Measurements from ENCODE around the gene DCUN1D1. TPM values are rescaled to one million over a fixed set of nuclear protein-coding genes. Genes with fewer than 3 reads are reported as not detected.

Gene DCUN1D1
- total RNA-seq, 4 donors from 2014 or later = 16.7 to 25.9 (median 19.6) TPM

DNA sequence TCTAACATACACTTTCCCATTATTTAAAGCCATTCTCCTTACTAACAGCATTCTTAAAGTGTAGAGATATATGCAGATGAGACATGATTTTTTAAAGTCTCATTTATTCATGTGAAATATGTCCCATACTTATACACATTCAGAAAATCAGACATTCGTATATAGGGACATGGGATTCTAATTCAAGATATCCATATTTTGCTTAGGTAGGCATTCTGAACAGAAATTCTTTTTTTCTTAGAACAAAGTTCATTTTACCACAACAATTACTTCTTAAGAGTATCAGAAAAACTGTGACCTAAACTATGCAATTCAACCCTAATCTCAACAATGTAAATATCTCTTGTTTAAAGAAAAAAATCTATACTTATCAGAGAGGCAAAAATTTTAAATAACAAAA lies 16.2 kb downstream of the DCUN1D1 start:
- 88 to 98% methylated on average over 1 of the region's 1 CpG for WGBS, 2 donors
- no peak overlapping the region for H3K4me3 ChIP-seq (ENCODE audit: low read depth, poor library complexity, severe bottlenecking)
- intact Hi-C loops (cut with DNase I; ENCODE audit: low total_unique reads) = no loop called here
- TF ChIP-seq, protein P1, sequence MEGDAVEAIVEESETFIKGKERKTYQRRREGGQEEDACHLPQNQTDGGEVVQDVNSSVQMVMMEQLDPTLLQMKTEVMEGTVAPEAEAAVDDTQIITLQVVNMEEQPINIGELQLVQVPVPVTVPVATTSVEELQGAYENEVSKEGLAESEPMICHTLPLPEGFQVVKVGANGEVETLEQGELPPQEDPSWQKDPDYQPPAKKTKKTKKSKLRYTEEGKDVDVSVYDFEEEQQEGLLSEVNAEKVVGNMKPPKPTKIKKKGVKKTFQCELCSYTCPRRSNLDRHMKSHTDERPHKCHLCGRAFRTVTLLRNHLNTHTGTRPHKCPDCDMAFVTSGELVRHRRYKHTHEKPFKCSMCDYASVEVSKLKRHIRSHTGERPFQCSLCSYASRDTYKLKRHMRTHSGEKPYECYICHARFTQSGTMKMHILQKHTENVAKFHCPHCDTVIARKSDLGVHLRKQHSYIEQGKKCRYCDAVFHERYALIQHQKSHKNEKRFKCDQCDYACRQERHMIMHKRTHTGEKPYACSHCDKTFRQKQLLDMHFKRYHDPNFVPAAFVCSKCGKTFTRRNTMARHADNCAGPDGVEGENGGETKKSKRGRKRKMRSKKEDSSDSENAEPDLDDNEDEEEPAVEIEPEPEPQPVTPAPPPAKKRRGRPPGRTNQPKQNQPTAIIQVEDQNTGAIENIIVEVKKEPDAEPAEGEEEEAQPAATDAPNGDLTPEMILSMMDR (IDR thresholded peaks at IDR 0.05) = no peak
- TF ChIP-seq POLR2A (IDR thresholded peaks at IDR 0.05) = no peak
- no peak for DNase-seq (ENCODE audit: low spot score in 2 of 2)

DNA sequence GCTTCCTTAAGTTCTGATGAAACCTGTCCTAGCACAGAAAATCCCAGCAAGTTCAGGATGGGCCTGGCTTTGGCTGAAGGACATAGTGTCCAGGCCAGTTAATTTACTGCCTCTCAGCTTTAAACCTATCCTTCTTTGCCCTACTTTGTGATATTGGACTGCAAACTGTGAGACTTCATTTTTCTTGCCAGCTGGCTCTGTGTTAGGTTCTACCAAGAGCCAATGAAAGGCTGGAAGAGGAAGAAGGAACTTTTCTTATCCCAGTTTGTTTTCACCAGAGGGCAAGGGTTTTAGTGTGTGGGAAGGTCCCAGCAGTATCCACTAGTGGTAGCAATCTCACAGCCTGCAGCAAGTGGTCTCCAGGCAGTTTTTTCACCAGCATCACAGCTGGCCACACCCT lies 18.2 kb downstream of the DCUN1D1 start:
- no peak for TF ChIP-seq POLR2A (IDR thresholded peaks at IDR 0.05)
- TF ChIP-seq, protein P1 (IDR thresholded peaks at IDR 0.05) = no peak
- no peak overlapping the region for H3K4me3 ChIP-seq (ENCODE audit: low read depth, poor library complexity, severe bottlenecking)
- DNase-seq (ENCODE audit: low spot score in 2 of 2) = no peak
- intact Hi-C loops (cut with DNase I; ENCODE audit: low total_unique reads) = no loop called here

DNA sequence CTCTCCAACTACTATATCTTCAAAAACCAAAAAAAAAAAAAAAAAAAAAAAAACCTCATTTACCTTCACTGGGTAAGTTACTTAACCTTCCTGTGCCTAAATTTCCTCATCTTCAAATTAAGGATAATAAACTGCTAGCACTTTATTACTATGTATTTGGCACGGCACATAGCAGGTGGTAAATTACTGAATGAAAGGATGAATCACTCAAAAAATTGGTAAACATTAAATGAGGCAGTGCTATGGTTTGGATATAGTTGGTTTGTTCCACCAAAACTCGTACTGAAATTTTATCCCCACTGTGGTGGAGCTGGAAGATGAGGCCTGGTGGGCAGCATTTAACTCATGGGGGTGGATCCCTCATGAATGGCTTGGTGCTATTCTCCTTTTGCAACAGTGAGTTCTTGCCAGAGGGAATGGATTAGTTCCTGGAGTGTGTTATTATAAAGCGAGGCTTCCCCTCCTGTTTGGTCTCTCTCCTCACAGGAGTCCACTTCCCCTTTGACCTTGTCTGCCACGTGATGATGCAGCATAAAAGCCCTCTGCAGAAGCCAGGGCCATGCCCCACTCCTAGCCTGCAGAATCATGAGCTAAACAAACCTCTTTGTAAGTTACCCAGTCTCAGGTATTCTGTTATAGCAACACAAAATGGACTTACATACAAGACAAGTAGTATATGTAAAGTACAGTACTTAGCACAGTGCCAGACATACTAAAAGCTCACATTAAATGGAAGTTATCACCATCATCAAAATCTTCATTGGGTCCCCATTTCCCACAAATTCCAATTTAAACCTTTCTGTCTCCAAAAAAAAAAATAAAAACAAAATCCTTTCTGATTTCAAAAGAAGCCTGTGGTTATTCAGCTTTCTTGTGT lies 20.6 kb downstream of the DCUN1D1 start:
- intact Hi-C loops (cut with DNase I; ENCODE audit: low total_unique reads) = no loop called here
- 55 to 59% methylated on average over 4 of the region's 4 CpGs for WGBS, 2 donors
- no peak overlapping the region for H3K4me3 ChIP-seq (ENCODE audit: low read depth, poor library complexity, severe bottlenecking)
- DNase-seq (ENCODE audit: low spot score in 2 of 2) = no peak
- TF ChIP-seq, protein P1 (IDR thresholded peaks at IDR 0.05) = no peak
- TF ChIP-seq POLR2A (IDR thresholded peaks at IDR 0.05) = no peak

DNA sequence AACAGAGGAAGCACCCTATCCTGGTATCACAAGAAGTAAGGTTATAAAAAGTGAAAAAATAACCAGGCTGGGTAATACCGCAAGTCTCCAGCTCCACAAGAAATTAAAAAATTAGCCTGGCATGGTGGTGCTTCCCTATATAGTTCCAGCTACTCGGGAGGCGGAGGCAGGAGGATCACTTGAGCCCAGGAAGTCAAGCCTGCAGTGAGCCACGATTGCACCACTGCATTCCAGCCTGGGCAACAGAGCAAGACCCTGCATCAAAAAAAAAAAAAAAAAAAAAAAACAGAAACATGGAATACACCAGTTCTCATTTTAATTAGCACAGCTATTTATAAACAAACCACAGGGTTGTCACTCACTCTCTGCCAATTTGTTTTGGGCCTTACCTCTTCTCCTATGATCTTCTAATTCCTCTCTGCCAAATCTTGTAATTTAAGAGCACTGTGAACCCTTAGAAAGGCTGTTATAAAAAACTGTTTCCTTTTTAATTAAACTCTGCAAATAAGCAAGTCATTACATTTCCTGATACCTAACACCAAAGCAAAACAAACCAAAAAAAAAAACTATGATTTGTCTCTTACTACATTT lies 22.6 kb downstream of the DCUN1D1 start:
- TF ChIP-seq, protein P1 (IDR thresholded peaks at IDR 0.05) = no peak
- no peak for TF ChIP-seq POLR2A (IDR thresholded peaks at IDR 0.05)
- WGBS, 2 donors = 94 to 96% methylated on average over 4 of the region's 4 CpGs
- intact Hi-C loops (cut with DNase I; ENCODE audit: low total_unique reads) = no loop called here

DNA sequence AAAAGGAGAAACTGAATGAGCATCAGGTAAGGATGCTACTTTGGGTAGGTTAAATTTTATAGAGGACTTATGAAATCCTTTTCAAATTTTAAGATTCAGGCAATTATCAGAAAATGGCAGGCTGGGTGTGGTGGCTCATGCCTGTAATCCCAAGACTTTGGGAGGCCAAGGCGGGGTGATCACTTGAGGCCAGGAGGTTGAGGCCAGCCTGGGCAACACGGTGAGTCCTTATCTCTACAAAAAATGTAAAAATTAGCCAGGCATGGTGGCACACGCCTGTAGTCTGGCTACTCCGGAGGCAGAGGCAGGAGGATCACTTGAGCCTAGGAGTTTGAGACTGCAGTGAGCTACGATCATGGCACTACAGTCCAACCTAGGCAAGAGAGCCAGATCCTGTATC lies 23.1 kb downstream of the DCUN1D1 start:
- no peak for DNase-seq (ENCODE audit: low spot score in 2 of 2)
- H3K4me3 ChIP-seq (ENCODE audit: low read depth, poor library complexity, severe bottlenecking) = no peak overlapping the region
- intact Hi-C loops (cut with DNase I; ENCODE audit: low total_unique reads) = no loop called here
- 94 to 96% methylated on average over 5 of the region's 5 CpGs for WGBS, 2 donors
- no peak for TF ChIP-seq POLR2A (IDR thresholded peaks at IDR 0.05)
- TF ChIP-seq, protein P1 (IDR thresholded peaks at IDR 0.05) = no peak

More for the DNA sequence above, 22.6 kb downstream of the DCUN1D1 start:
- no peak for DNase-seq (ENCODE audit: low spot score in 2 of 2)
- H3K4me3 ChIP-seq (ENCODE audit: low read depth, poor library complexity, severe bottlenecking) = no peak overlapping the region

Measured in lower leg skin (tissue), 4 donors.